ENCODE data around the gene SLC35F1.
"Not testable (repeated sequence)": the region's sequence is repeated elsewhere in the genome, so short reads cannot be mapped to it uniquely, and the experiment has no call there.

SLC35F1 gene

DNA sequence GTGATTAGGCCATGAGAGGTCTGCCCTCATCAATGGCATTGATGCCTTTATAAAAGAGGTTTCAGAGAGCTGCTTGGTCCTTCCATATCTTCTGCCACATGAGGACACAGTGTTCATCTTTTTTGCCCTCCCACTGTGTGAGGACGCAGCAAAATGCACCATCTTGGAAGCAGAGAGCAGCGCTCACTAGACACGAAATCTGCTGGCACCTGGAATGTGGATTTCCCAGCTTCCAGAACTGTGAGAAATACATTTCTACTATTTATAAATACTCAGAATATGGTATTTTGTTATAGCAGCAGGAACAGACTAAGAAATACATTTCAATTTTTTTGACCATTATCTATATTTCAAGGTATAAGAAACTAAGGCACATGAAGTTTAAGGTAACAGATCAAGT lies 24.9 kb downstream of the SLC35F1 start:
- no peak for TF ChIP-seq JUND (IDR thresholded peaks at IDR 0.05; ENCODE audit: low read depth)
- DNase-seq (ENCODE audit: low read depth in 1 of 2, low spot score in 1 of 2): no peak
- in situ Hi-C loops (cut with HindIII; ENCODE audit: low pct_unique_long_range_greater_than_20kb, low sequenced_read_pairs): no loop called here

DNA sequence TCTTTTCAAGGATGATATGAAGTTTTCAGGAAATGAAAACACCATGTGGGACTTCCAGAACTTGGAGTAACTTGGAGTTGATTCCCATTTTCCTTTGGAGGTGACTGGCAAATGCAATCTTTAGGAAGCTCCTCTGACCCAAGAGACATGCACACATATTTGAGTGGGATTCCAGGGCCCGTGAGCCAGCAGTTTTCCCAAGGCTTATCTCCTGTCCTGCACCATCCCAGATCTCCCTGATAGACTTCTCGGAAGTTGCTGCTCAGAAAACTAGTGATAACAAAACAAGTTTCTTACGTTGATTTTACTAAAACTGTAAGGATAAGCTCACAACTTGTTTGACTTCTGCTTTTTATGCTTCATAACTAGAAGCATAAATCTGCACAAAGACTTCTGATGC lies 25.6 kb downstream of the SLC35F1 start:
- in situ Hi-C loops (cut with HindIII; ENCODE audit: low pct_unique_long_range_greater_than_20kb, low sequenced_read_pairs): no loop called here
- no peak for TF ChIP-seq JUND (IDR thresholded peaks at IDR 0.05; ENCODE audit: low read depth)
- no peak for DNase-seq (ENCODE audit: low read depth in 1 of 2, low spot score in 1 of 2)

DNA sequence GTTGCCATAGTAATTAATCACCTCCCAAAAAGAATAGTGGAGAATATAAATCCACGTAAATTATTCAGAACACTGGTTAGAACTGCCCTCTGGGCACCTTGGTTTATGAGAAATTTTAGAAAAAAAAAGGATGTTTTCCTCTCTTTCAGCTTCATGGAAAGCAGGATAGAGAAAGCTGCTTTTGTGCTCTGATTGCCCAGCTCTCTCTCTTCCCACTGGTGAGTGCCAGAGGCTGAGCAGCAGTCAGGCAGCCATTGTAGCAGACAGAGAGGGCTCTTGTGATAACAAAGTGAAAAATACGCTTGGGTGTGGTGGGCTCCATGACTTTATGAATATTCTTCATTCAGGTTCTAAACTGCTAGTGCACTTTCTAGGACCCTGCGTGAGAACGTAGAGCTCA lies 26.4 kb downstream of the SLC35F1 start:
- DNase-seq (ENCODE audit: low read depth in 1 of 2, low spot score in 1 of 2): no peak
- in situ Hi-C loops (cut with HindIII; ENCODE audit: low pct_unique_long_range_greater_than_20kb, low sequenced_read_pairs): no loop called here
- no peak for TF ChIP-seq JUND (IDR thresholded peaks at IDR 0.05; ENCODE audit: low read depth)

DNA sequence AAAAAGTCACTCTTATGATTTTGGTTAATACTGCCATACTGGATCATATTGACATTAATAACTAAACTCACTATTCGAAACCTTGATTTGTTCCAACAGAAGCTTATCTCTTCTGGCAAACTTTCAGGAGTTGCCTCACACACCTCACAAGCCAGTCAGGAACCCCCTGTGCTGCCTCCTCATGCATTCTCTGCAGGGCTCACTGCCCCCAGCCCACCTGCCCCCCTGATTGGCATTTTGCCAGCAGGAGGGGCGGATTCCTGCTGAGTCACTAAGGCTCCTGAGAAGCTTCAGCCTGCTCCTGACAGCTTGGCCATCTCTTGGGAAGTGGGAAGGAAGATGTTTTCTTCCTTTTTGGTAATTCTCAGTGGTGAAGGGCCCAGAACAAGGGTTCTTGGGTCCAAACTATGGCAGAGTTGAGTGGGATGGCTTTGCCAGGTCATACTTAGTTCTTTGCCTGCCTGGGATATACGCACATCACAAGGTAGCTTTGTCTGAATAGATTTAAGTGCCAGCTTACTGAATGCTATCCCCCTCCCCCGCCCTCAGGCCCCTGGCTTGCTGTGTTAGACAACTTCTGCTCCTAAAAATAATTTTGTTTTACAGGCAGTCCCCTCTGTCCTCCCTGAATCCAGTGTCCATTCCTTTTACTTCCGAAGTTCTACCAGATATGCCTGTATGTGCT lies 31.4 kb downstream of the SLC35F1 start:
- in situ Hi-C loops (cut with HindIII; ENCODE audit: low pct_unique_long_range_greater_than_20kb, low sequenced_read_pairs): no loop called here
- no peak for DNase-seq (ENCODE audit: low read depth in 1 of 2, low spot score in 1 of 2)
- TF ChIP-seq JUND (IDR thresholded peaks at IDR 0.05; ENCODE audit: low read depth): no peak

DNA sequence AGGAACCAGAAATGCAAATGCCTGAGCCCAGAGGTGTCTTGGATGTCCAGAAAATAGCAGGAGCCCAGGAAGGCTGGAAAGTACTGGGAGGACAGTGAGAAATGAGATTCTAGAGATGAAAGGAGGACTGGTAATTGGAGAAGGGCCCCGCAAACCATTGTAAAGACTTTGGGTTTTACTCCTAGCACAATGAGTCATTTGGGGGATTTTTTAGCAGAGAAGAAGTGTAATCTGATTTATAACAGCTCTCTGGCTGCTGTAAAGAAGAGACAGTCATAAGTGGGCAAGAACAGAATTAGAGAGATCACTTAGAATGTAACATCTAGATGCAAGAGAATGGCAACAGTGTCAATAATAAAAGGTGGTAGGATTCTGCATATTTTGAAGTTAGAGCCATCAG lies 40.2 kb downstream of the SLC35F1 start:
- in situ Hi-C loops (cut with HindIII; ENCODE audit: low pct_unique_long_range_greater_than_20kb, low sequenced_read_pairs): no loop called here
- DNase-seq (ENCODE audit: low read depth in 1 of 2, low spot score in 1 of 2): no peak
- TF ChIP-seq JUND (IDR thresholded peaks at IDR 0.05; ENCODE audit: low read depth): no peak

DNA sequence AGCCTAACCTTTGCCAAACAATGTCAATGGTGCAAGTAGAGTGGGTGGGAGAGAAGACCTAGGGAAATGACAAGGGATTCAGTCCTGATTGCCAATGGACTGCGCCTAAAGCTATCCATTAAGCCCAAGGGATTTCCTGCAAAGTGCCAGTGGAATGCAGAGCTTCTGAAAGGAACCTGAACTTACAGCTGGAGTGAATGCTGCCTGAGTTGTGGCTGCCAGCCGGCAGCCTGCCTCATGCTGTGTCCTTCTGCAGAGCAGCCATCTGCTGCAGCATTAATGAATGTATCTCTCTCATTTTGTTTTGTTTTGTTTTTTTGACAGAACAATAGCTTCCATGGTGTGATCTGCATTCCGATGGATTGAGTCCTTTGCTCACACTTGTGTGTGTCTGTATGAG lies 44.7 kb downstream of the SLC35F1 start:
- DNase-seq (ENCODE audit: low read depth in 1 of 2, low spot score in 1 of 2): no peak
- in situ Hi-C loops (cut with HindIII; ENCODE audit: low pct_unique_long_range_greater_than_20kb, low sequenced_read_pairs): no loop called here
- TF ChIP-seq JUND (IDR thresholded peaks at IDR 0.05; ENCODE audit: low read depth): no peak

DNA sequence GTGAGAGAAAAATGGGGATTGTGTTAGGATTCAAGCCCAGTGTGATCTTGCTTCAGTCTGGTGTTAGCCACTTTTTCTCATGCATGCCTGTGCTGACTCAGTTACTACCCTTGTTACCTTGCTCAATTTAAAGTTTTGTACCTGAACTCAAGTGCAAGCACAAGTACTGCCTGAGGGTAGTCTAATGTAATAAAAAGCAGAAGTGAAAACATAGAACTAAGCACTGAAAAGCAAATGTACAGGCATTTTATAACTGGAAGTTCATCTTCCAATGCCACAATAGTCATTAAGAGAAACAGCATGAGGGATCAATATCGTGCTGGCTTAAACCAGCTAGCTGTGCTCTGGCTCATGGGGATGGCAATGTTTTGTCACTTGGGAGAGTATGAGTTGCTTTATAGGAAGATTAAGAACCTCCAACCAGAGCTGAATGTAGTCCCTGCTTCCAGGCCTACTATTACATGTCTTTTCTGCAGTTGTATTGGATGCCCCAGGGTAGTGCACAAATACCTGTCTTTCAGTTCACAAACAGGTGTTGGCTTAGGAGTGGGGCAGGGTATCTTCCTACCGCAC lies 48.7 kb downstream of the SLC35F1 start:
- no peak for TF ChIP-seq JUND (IDR thresholded peaks at IDR 0.05; ENCODE audit: low read depth)
- no peak for DNase-seq (ENCODE audit: low read depth in 1 of 2, low spot score in 1 of 2)
- in situ Hi-C loops (cut with HindIII; ENCODE audit: low pct_unique_long_range_greater_than_20kb, low sequenced_read_pairs): no loop called here

DNA sequence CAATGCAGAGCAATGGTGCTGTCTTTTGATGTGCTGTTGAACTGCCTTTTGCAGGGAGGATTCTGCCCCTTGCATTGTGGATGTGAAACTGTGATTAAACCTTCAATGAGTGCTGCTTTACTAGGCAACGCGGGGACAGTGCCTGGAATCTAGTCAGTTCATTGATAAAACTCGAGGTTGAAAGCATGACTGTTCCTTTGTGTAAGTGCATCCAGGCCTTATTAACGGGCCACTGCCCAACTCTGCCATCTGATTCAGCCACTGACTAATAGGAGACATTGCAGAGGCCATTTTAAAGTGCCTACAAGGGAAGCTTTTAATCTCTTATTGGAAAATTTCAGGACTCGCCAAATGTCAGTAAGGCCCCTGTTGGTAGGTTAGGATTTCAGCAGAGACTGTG lies 49.3 kb downstream of the SLC35F1 start:
- in situ Hi-C loops (cut with HindIII; ENCODE audit: low pct_unique_long_range_greater_than_20kb, low sequenced_read_pairs): no loop called here
- DNase-seq (ENCODE audit: low read depth in 1 of 2, low spot score in 1 of 2): no peak
- no peak for TF ChIP-seq JUND (IDR thresholded peaks at IDR 0.05; ENCODE audit: low read depth)

DNA sequence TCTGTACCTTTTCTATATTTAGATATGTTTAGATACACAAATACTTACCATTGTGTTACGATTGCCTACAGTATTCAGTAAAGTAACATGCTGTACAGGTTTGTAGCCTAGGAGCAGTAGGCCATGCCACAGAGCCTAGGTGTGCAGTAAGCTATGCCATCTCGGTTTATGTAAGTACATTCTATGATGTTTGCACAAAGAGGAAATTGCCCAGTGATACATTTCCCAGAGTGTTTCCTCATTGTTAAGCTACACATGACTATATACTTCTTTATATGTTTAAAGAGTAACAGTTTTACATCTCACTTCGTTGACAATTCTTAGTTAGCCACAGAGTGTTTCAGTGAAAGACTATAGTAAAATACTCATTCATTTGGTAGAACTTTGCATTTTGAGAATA lies 51.5 kb downstream of the SLC35F1 start:
- no peak for DNase-seq (ENCODE audit: low read depth in 1 of 2, low spot score in 1 of 2)

DNA sequence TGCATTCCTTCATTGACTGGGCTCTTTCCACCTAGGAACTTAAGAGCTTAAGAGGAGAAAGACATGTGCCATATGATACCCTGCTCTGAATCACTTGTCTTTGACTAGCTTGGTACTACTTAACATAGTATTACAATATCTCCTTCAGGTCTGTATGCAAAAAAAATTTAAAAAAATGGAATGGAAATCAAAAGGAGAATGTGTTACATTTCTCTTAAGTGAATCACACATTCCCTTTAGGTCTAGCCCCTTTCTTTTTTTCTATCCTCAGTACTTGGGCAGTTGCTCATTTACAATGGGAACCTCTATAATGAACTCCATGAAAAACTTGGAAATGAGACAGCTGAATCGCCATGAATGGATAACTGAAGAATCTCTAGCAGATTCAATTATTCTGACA lies 53.8 kb downstream of the SLC35F1 start:
- no peak for TF ChIP-seq JUND (IDR thresholded peaks at IDR 0.05; ENCODE audit: low read depth)
- in situ Hi-C loops (cut with HindIII; ENCODE audit: low pct_unique_long_range_greater_than_20kb, low sequenced_read_pairs): no loop called here
- DNase-seq (ENCODE audit: low read depth in 1 of 2, low spot score in 1 of 2): no peak

More for the DNA sequence above, 51.5 kb downstream of the SLC35F1 start:
- no peak for TF ChIP-seq JUND (IDR thresholded peaks at IDR 0.05; ENCODE audit: low read depth)
- in situ Hi-C loops (cut with HindIII; ENCODE audit: low pct_unique_long_range_greater_than_20kb, low sequenced_read_pairs): no loop called here

DNA sequence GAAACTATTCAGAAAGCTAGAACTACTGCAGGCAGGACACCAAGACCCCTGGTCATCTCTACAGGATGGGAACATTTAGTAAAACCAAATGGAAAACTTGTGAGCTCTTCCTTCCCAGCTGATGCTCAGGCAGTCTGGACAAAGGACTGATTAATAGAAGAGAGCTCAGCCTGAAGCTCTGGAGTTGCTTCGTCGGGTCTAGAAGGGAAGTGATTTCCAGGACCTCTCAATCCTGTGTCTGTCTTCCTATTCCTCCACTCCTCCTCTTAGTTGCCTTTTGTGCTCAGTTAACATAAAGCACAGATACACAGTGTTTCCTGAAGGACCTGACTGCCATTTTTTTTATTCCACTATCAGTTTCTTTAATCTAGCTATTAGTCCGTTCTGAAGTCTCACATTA lies 54.2 kb downstream of the SLC35F1 start:
- no peak for DNase-seq (ENCODE audit: low read depth in 1 of 2, low spot score in 1 of 2)
- TF ChIP-seq JUND (IDR thresholded peaks at IDR 0.05; ENCODE audit: low read depth): no peak
- in situ Hi-C loops (cut with HindIII; ENCODE audit: low pct_unique_long_range_greater_than_20kb, low sequenced_read_pairs): no loop called here

DNA sequence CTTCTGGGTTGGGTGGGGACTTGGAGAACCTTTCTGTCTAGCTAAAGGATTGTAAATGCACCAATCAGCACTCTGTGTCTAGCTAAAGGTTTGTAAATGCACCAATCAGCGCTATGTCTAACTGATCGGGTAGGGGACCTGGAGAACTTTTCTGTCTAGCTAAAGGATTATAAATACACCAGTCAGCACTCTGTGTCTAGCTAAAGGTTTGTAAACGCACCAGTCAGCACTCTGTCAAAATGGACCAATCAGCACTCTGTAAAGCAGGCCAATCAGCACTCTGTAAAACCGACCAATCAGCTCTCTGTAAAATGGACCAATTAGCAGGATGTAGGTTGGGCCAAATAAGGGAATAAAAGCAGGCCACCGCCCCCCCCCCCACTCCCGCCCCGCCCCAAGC lies 58.7 kb downstream of the SLC35F1 start:
- DNase-seq (ENCODE audit: low read depth in 1 of 2, low spot score in 1 of 2); in situ Hi-C loops (cut with HindIII; ENCODE audit: low pct_unique_long_range_greater_than_20kb, low sequenced_read_pairs): not testable (repeated sequence)

DNA sequence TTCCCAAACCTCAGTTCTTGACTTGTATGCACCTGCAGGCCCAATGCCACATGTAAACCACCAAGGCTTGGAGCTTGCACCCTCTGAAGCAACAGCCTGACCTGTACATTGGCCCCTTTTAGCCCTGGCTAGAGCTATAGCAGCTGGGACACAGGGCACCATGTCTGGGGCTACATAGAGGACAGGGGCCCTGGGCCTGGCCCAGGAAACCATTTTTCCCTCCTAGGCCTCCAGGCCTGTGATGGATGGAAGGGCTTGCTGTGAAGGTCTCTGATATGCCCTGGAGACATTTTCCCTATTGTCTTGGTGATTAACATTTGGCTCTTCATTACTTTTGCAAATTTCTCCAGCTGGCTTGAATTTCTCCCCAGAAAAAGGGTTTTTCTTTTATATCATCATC lies 64.6 kb downstream of the SLC35F1 start:
- in situ Hi-C loops (cut with HindIII; ENCODE audit: low pct_unique_long_range_greater_than_20kb, low sequenced_read_pairs): no loop called here
- no peak for TF ChIP-seq JUND (IDR thresholded peaks at IDR 0.05; ENCODE audit: low read depth)
- no peak for DNase-seq (ENCODE audit: low read depth in 1 of 2, low spot score in 1 of 2)
